Breast epithelium (tissue), 3 donors: ENCODE measurements around the gene TRPM5.

Experiments
- CTCF ChIP-seq, 3 donors: fragments of 450-650 bp; IDR thresholded peaks; one replicate each; pipeline ENCODE4 v1.5.1; 2016 to 2017; ENCODE audit warnings: antibody characterized with exemption in 3 of 3, mild to moderate bottlenecking in 3 of 3, moderate library complexity in 3 of 3
- POLR2A ChIP-seq: fragments of 450-650 bp; IDR thresholded peaks from one replicate; pipeline ENCODE4 v1.6.1; 2016; ENCODE audit warnings: antibody characterized with exemption, mild to moderate bottlenecking, moderate library complexity
- POLR2AphosphoS5 ChIP-seq, 3 donors: sonication (generic); formaldehyde crosslinking; IDR thresholded peaks; one replicate each; pipeline ENCODE4 v1.6.1; 2017; ENCODE audit warnings: antibody characterized with exemption in 3 of 3

GRCh38 chr11:2396471-2396870 lies 47.8 kb downstream of the TRPM5 start:
- TF ChIP-seq CTCF (IDR thresholded peaks at IDR 0.05) (no peak), POLR2A (no peak), POLR2AphosphoS5 (IDR thresholded peaks at IDR 0.05) (no peak)
